HepG2 (cell line): ENCODE data around the gene OR2V2. TPM values are rescaled to one million over a fixed set of nuclear protein-coding genes. Genes with fewer than 3 reads are reported as not detected.
A peak's percentile ranks its signal among the peaks of the same experiment; 100 is the strongest.

ENCODE experiments used
- CAMTA2 ChIP-seq: sonication (generic); formaldehyde crosslinking; IDR thresholded peaks from 2 replicates; pipeline ENCODE4 v1.4.0; 2020; ENCODE audit warnings: mild to moderate bottlenecking, missing genetic modification reagents, borderline replicate concordance
- FOXP1 ChIP-seq, 2 experiments: fragments of 450-650 bp in 1 of 2; IDR thresholded peaks; 2 replicates each; pipeline ENCODE4 v1.6.1; 2017 to 2018; ENCODE audit warnings: antibody characterized with exemption in 1 of 2
- GMEB1 ChIP-seq: sonication (generic); formaldehyde crosslinking; IDR thresholded peaks from 2 replicates; pipeline ENCODE4 v1.5.1; 2020; ENCODE audit warnings: missing genetic modification reagents, mild to moderate bottlenecking, borderline replicate concordance
- IRF9 ChIP-seq: sonication (generic); formaldehyde crosslinking; IDR thresholded peaks from 2 replicates; pipeline ENCODE4 v1.8.0; 2022; ENCODE audit warnings: missing genetic modification reagents, mild to moderate bottlenecking, borderline replicate concordance
- MAZ ChIP-seq, 2 experiments: sonication (generic) in 1 of 2; formaldehyde crosslinking in 1 of 2; IDR thresholded peaks; 2 replicates each; pipeline versions ENCODE4 v1.5.0 to v1.6.1; 2012 to 2020; ENCODE audit warnings: low read depth in 2 of 2, mild to moderate bottlenecking in 2 of 2, borderline replicate concordance in 1 of 2, improper control_type of control experiment in 1 of 2, low read length in 1 of 2, missing genetic modification reagents in 1 of 2, moderate library complexity in 1 of 2
- MXD3 ChIP-seq: IDR thresholded peaks from 2 replicates; pipeline ENCODE4 v1.6.1; 2016; ENCODE audit warnings: mild to moderate bottlenecking, missing biosample characterization, missing genetic modification reagents
- PRDM15 ChIP-seq: sonication (generic); formaldehyde crosslinking; IDR thresholded peaks from 2 replicates; pipeline ENCODE4 v1.4.0; 2020; ENCODE audit warnings: missing genetic modification reagents
- REXO4 ChIP-seq: sonication (generic); formaldehyde crosslinking; IDR thresholded peaks from 2 replicates; pipeline ENCODE4 v1.8.0; 2022; ENCODE audit warnings: missing genetic modification reagents, mild to moderate bottlenecking, borderline replicate concordance
- SAFB2 ChIP-seq: sonication (generic); formaldehyde crosslinking; IDR thresholded peaks from 2 replicates; pipeline ENCODE4 v1.5.1; 2020; ENCODE audit warnings: missing genetic modification reagents, low read depth, mild to moderate bottlenecking, borderline replicate concordance
- SALL2 ChIP-seq: sonication (generic); formaldehyde crosslinking; IDR thresholded peaks from 2 replicates; pipeline ENCODE4 v1.8.1; 2023; ENCODE audit warnings: mild to moderate bottlenecking, missing genetic modification reagents, inconsistent platforms
- SMAD9 ChIP-seq: sonication (generic); formaldehyde crosslinking; IDR thresholded peaks from 2 replicates; pipeline ENCODE4 v1.5.1; 2020; ENCODE audit warnings: mild to moderate bottlenecking, missing genetic modification reagents
- ZBTB1 ChIP-seq: sonication (generic); formaldehyde crosslinking; IDR thresholded peaks from 2 replicates; pipeline ENCODE4 v1.4.0; 2020; ENCODE audit warnings: missing genetic modification reagents, borderline replicate concordance
- ZMAT5 ChIP-seq: sonication (generic); formaldehyde crosslinking; IDR thresholded peaks from 2 replicates; pipeline ENCODE4 v1.5.0; 2020; ENCODE audit warnings: mild to moderate bottlenecking, low read depth, missing genetic modification reagents, borderline replicate concordance
- ZNF33B ChIP-seq: sonication (generic); formaldehyde crosslinking; IDR thresholded peaks from 2 replicates; pipeline ENCODE4 v1.5.1; 2020; ENCODE audit warnings: mild to moderate bottlenecking, missing genetic modification reagents
- ZNF556 ChIP-seq: sonication (generic); formaldehyde crosslinking; IDR thresholded peaks from 2 replicates; pipeline ENCODE4 v1.4.0; 2020; ENCODE audit warnings: mild to moderate bottlenecking, missing genetic modification reagents, borderline replicate concordance
- ZNF597 ChIP-seq: sonication (generic); formaldehyde crosslinking; IDR thresholded peaks from 2 replicates; pipeline ENCODE4 v1.5.0; 2020; ENCODE audit warnings: missing genetic modification reagents
- ZNF777 ChIP-seq: sonication (generic); formaldehyde crosslinking; IDR thresholded peaks from 2 replicates; pipeline ENCODE4 v1.4.0; 2020; ENCODE audit warnings: missing genetic modification reagents
- ZNF850 ChIP-seq: sonication (generic); formaldehyde crosslinking; conservative IDR thresholded peaks from 2 replicates; pipeline ENCODE4 v1.9.0; 2021; ENCODE audit warnings: mild to moderate bottlenecking, missing genetic modification reagents
- polyA plus RNA-seq, 8 experiments: library from polyadenylated mRNA; depleted of rRNA in 3 of 8; stranded (reverse) in 7 of 8; unstranded in 1 of 8; fragments of >200 nt; fragmentation: Illumina TruSeq in 4 of 8; extraction: Trizol in 4 of 8; gene quantifications; 2 replicates each; pipeline versions ENCODE4 v1.2.1 to v1.2.3, GENCODE V29; 2011 to 2016; ENCODE audit warnings: low read depth in 4 of 8, missing spikeins in 1 of 8, mixed read lengths in 1 of 8; ENCODE audit not compliant: insufficient read depth in 1 of 8
- total RNA-seq, 5 experiments: library from RNA; depleted of rRNA; stranded (reverse); fragments of >200 nt; fragmentation: Illumina TruSeq; extraction: Trizol; gene quantifications; 2 replicates each; pipeline ENCODE4 v1.2.3, GENCODE V29; 2016; ENCODE audit warnings: low read depth in 1 of 5

The OR2V2 gene
- total and polyA plus RNA-seq, 2 of the 13 experiments (the other 11 are each of a cell fraction or from before 2014, with no cell fraction given), result not detected

GRCh38 chr5:181191526-181192336, 44.3 kb downstream of the OR2V2 start (continued):
- TF ChIP-seq ZNF33B (peak; percentile 44; the same call in 1 of the 2 replicates), MXD3 (CRISPR knock-in tag) (peak; percentile 59; the same call in 1 of the 2 replicates), ZNF777 (CRISPR knock-in tag) (peak; percentile 97), REXO4 (no peak), ZNF597 (peak; percentile 88; the same call in 1 of the 2 replicates), MAZ (IDR thresholded peaks at IDR 0.05; ENCODE audit: borderline replicate concordance, low read depth, low read length) (no peak), MAZ (CRISPR knock-in tag; IDR thresholded peaks at IDR 0.05; ENCODE audit: low read depth) (peak; percentile 79; the same call in 1 of the 2 replicates), ZBTB1 (CRISPR knock-in tag) (no peak), PRDM15 (CRISPR knock-in tag) (peak; percentile 46; the same call in 1 of the 2 replicates), SMAD9 (CRISPR knock-in tag) (no peak), IRF9 (CRISPR knock-in tag) (peak; percentile 79), ZNF556 (CRISPR knock-in tag) (peak; percentile 95; the same call in 1 of the 2 replicates), GMEB1 (peak; percentile 82), CAMTA2 (CRISPR knock-in tag) (no peak; the same call in 1 of the 2 replicates), FOXP1 (IDR thresholded peaks at IDR 0.05) (no peak), FOXP1 (CRISPR knock-in tag; IDR thresholded peaks at IDR 0.05) (no peak), SALL2 (CRISPR knock-in tag) (peak; percentile 87; the same call in 1 of the 2 replicates), ZNF850 (peak; percentile 29; the same call in 1 of the 2 replicates), SAFB2 (CRISPR knock-in tag) (peak; percentile 76; the same call in 1 of the 2 replicates), ZMAT5 (CRISPR knock-in tag) (no peak)
